ENCODE results near the gene PTPRN2.

- no peak for TF ChIP-seq CTCF (IDR thresholded peaks at IDR 0.05)
- no peak for TF ChIP-seq POLR2AphosphoS5 (IDR thresholded peaks at IDR 0.05; ENCODE audit: low read depth, low read length)
- no peak for TF ChIP-seq SIN3A (IDR thresholded peaks at IDR 0.05; ENCODE audit: borderline replicate concordance, insufficient read depth, low read depth, low read length)
- TF ChIP-seq TCF7L2 (IDR thresholded peaks at IDR 0.05; ENCODE audit: low read depth, low read length): no peak
These were observed 982.0 kb downstream of the PTPRN2 start for GRCh38 chr7:157605638-157606037.
